ENCODE measurements around the gene TRAM2. TPM values are rescaled to one million over a fixed set of nuclear protein-coding genes. Genes with fewer than 3 reads are reported as not detected.

The TRAM2 gene
- total RNA-seq, 1 experiment from 2014 or later = 17.7 TPM

- CTCF ChIA-PET = no interaction called here
- Histone ChIP-seq H3K27me3 (ENCODE audit: low read length) (no peaks in the 10 kb centered on the region), H3F3A (ENCODE audit: low read length, unreplicated experiment) (no peaks in the 10 kb centered on the region), H3K4me3 (ENCODE audit: low read length) (no peak overlapping the region), H3K4me2 (ENCODE audit: low read length) (no peak overlapping the region), H3K9me2 (replicated peaks; ENCODE audit: low read length) (no peaks in the 10 kb centered on the region), H3K4me1 (ENCODE audit: insufficient read depth, low read length) (peaks cover 19% of the 10 kb centered on the region), H3K27ac (ENCODE audit: low read length) (no peak overlapping the region), H3K9ac (ENCODE audit: low read length) (no peak overlapping the region), H3K9me3 (ENCODE audit: low read length) (no peaks in the 10 kb centered on the region), H2AFZ (ENCODE audit: low read length) (no peak overlapping the region), H4K20me1 (ENCODE audit: low read length) (no peaks in the 10 kb centered on the region), H3K79me2 (ENCODE audit: low read length) (0 out of 2 replicates have a peak, but pooled peaks cover 3% of the 10 kb centered on the region), H3K36me3 (ENCODE audit: low read depth, low read length) (no peaks in the 10 kb centered on the region)
- BruUV-seq (replicated peaks) = no TSS peak
- intact Hi-C loops (cut with micrococcal nuclease) = no loop called here
- TF ChIP-seq EZH2 (IDR thresholded peaks at IDR 0.05; ENCODE audit: low read length, unreplicated experiment) (no peak), EZH2phosphoT487 (IDR thresholded peaks at IDR 0.05; ENCODE audit: borderline replicate concordance, low read length) (no peak), CTCF (conservative IDR thresholded peaks at IDR 0.05; ENCODE audit: low read depth, low read length) (no peak)
- DNase-seq = no peak
- ATAC-seq = no peak
- POLR2A ChIA-PET (ENCODE audit: unreplicated experiment) = interaction anchor here (0.6 kb wide), 1 partner anchor 106 kb away, joined by 3 read pairs; no protein-coding TSS in a partner anchor
These were observed 51.9 kb downstream of the TRAM2 start for GRCh38 chr6:52524918-52525317.

DNA sequence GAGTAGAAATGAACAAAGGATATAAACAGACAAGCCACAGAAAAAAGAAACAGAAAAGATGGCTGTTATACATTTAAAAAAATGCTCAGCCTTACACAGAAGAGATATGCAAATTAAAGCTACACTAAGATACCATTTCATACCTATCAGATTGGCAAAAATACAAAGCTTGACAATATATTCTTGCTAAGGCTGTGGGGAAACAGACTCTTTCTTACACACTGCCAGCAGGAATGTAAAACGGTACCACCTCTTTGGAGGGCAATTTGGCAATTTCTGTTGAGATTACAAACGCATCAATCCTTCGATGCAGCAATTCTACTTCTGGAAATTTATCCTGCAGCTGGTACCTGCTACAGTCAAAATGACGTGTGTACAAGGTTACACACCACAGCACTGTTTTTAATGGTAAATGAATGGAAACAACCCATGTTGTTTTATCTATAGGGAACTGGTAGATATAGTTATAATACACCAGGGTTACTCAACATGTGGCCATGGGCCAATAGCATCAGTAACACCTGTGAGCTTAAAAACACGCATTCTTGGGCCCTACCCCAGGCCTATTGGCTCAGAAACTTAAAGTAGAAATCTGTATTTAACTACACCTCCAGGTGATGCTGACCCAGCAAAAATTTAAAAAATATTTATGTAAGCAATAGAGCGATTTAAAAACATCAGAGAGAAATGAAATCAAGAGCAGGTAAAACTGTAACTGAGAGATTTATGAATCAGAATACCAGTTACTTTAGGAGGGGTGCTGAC lies 53.3 kb downstream of the TRAM2 start:
- Histone ChIP-seq H4K20me1 (ENCODE audit: low read length) (no peaks in the 10 kb centered on the region), H3K27ac (ENCODE audit: low read length) (no peak overlapping the region), H3K79me2 (ENCODE audit: low read length) (0 out of 2 replicates have a peak, but pooled peaks cover 6% of the 10 kb centered on the region), H3K36me3 (ENCODE audit: low read depth, low read length) (no peaks in the 10 kb centered on the region), H3K9me2 (replicated peaks; ENCODE audit: low read length) (no peaks in the 10 kb centered on the region), H3K9me3 (ENCODE audit: low read length) (no peaks in the 10 kb centered on the region), H3K27me3 (ENCODE audit: low read length) (no peaks in the 10 kb centered on the region), H3K9ac (ENCODE audit: low read length) (no peak overlapping the region), H2AFZ (ENCODE audit: low read length) (no peak overlapping the region), H3K4me2 (ENCODE audit: low read length) (no peak overlapping the region), H3K4me1 (ENCODE audit: insufficient read depth, low read length) (peaks cover 21% of the 10 kb centered on the region), H3F3A (ENCODE audit: low read length, unreplicated experiment) (no peaks in the 10 kb centered on the region), H3K4me3 (ENCODE audit: low read length) (no peak overlapping the region)
- ChIA-PET POLR2A (ENCODE audit: unreplicated experiment) (no interaction called here), CTCF (interaction anchor here (0.6 kb wide), 1 partner anchor 116 kb away, joined by 12 read pairs; no protein-coding TSS in a partner anchor)
- DNase-seq = no peak
- intact Hi-C loops (cut with micrococcal nuclease) = no loop called here
- ATAC-seq = no peak
- no peak for TF ChIP-seq EZH2 (IDR thresholded peaks at IDR 0.05; ENCODE audit: low read length, unreplicated experiment)
- no peak for TF ChIP-seq CTCF (conservative IDR thresholded peaks at IDR 0.05; ENCODE audit: low read depth, low read length)
- TF ChIP-seq EZH2phosphoT487 (IDR thresholded peaks at IDR 0.05; ENCODE audit: borderline replicate concordance, low read length) = no peak
- BruUV-seq (replicated peaks) = no TSS peak

GRCh38 chr6:52522655-52523054 lies 54.2 kb downstream of the TRAM2 start:
- POLR2A ChIA-PET (ENCODE audit: unreplicated experiment) = no interaction called here
- no peak overlapping the region for H3K4me3 ChIP-seq (ENCODE audit: low read length)

More at GRCh38 chr6:52522655-52523054, 54.2 kb downstream of the TRAM2 start:
- ATAC-seq (peak; percentile 43), DNase-seq (no peak)
- H3K27ac ChIP-seq (ENCODE audit: low read length) = no peak overlapping the region
- H3K9me2 ChIP-seq (replicated peaks; ENCODE audit: low read length) = no peaks in the 10 kb centered on the region
- no peaks in the 10 kb centered on the region for H3K36me3 ChIP-seq (ENCODE audit: low read depth, low read length)
- no peak overlapping the region for H3K9ac ChIP-seq (ENCODE audit: low read length)
- no peak for TF ChIP-seq CTCF (conservative IDR thresholded peaks at IDR 0.05; ENCODE audit: low read depth, low read length)
- H2AFZ ChIP-seq (ENCODE audit: low read length) = no peak overlapping the region
- H3K27me3 ChIP-seq (ENCODE audit: low read length) = no peaks in the 10 kb centered on the region
- no peaks in the 10 kb centered on the region for H3F3A ChIP-seq (ENCODE audit: low read length, unreplicated experiment)
- no peaks in the 10 kb centered on the region for H4K20me1 ChIP-seq (ENCODE audit: low read length)
- H3K4me1 ChIP-seq (ENCODE audit: insufficient read depth, low read length) = peaks cover 30% of the 10 kb centered on the region
- H3K4me2 ChIP-seq (ENCODE audit: low read length) = peak overlapping the region; percentile 31; the same call in 1 of the 2 replicates
- no peaks in the 10 kb centered on the region for H3K9me3 ChIP-seq (ENCODE audit: low read length)
- 0 out of 2 replicates have a peak, but pooled peaks cover 10% of the 10 kb centered on the region for H3K79me2 ChIP-seq (ENCODE audit: low read length)
- intact Hi-C loops (cut with micrococcal nuclease) = no loop called here
- BruUV-seq (replicated peaks) = no TSS peak
- CTCF ChIA-PET = interaction anchor here (0.6 kb wide), 1 partner anchor 115 kb away, joined by 12 read pairs; no protein-coding TSS in a partner anchor

Measured in PC-3 (cell line).